IPS DF 6.9 (cell line): ENCODE data around the gene PDZD2.
"Not testable (repeated sequence)": the region's sequence is repeated elsewhere in the genome, so short reads cannot be mapped to it uniquely, and the experiment has no call there.

Source experiments
- DNase-seq: peaks from one replicate; pipeline ENCODE4 v3.0.0-alpha.2; 2013; ENCODE audit warnings: low read depth, low spot score
- H3K27ac ChIP-seq: one replicate; pipeline ENCODE4 v1.5.1; 2013; ENCODE audit warnings: low read length, control low read depth
- H3K27me3 ChIP-seq: 2 replicates; pipeline ENCODE4 v1.6.1; 2013; ENCODE audit warnings: mild to moderate bottlenecking, low read length; ENCODE audit not compliant: control insufficient read depth, insufficient read depth
- H3K36me3 ChIP-seq: 2 replicates; pipeline ENCODE4 v1.6.1; 2013; ENCODE audit warnings: low read length; ENCODE audit not compliant: control insufficient read depth, insufficient read depth
- H3K4me1 ChIP-seq: 2 replicates; pipeline ENCODE4 v1.6.1; 2013; ENCODE audit warnings: low read length; ENCODE audit not compliant: control insufficient read depth, insufficient read depth
- H3K4me3 ChIP-seq: 2 replicates; pipeline ENCODE4 v1.5.1; 2013; ENCODE audit warnings: mild to moderate bottlenecking, low read length
- H3K9me3 ChIP-seq: 2 replicates; pipeline ENCODE4 v1.6.1; 2013; ENCODE audit warnings: low read length, inconsistent platforms; ENCODE audit not compliant: control insufficient read depth, insufficient read depth
- WGBS: extraction: QIAGEN DNeasy Blood & Tissue Kit; methylation state at CpG from one replicate; pipeline ENCODE4 v1.1.7; 2013; ENCODE audit warnings: mixed read lengths, missing lambda C conversion rate; ENCODE audit not compliant: insufficient read length, insufficient coverage; 5-methylcytosine and 5-hydroxymethylcytosine counted together

PDZD2 gene

GRCh38 chr5:31682025-31682424, 43.1 kb downstream of the PDZD2 start:
- H3K36me3 ChIP-seq: no peaks in the 10 kb centered on the region
- no peak overlapping the region for H3K27ac ChIP-seq
- H3K4me3 ChIP-seq: no peak overlapping the region
- H3K9me3 ChIP-seq: no peaks in the 10 kb centered on the region
- H3K27me3 ChIP-seq: no peaks in the 10 kb centered on the region
- peaks cover 2% of the 10 kb centered on the region; the same call in 1 of the 2 replicates for H3K4me1 ChIP-seq
- WGBS: no CpG with 5 or more reads among the region's 11 CpGs
- no peak for DNase-seq

DNA sequence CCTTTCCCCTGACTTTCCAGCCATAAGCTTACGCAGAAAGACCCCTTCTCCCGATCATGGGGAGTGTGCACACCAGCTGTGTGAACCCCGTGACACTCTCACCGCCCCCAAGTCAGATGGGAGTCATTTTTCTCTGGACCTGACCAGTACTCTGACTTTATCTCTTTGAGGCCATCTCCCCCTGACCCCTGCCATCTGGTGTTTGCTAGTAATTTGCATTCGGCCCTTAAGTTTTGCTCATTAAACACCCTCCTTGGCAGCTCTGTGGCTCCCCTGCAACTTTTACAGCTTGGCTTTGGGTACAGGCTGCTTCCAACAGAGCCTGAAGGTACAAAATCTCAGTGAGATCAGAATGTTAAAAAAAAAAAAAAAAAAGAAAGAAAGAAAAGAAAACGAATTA, 43.9 kb downstream of the PDZD2 start:
- Histone ChIP-seq H3K36me3 (no peaks in the 10 kb centered on the region), H3K4me3 (no peak overlapping the region), H3K27me3 (no peaks in the 10 kb centered on the region), H3K27ac (no peak overlapping the region), H3K4me1 (peaks cover 2% of the 10 kb centered on the region; the same call in 1 of the 2 replicates), H3K9me3 (no peaks in the 10 kb centered on the region)
- no CpG with 5 or more reads among the region's 6 CpGs for WGBS
- DNase-seq: no peak

DNA sequence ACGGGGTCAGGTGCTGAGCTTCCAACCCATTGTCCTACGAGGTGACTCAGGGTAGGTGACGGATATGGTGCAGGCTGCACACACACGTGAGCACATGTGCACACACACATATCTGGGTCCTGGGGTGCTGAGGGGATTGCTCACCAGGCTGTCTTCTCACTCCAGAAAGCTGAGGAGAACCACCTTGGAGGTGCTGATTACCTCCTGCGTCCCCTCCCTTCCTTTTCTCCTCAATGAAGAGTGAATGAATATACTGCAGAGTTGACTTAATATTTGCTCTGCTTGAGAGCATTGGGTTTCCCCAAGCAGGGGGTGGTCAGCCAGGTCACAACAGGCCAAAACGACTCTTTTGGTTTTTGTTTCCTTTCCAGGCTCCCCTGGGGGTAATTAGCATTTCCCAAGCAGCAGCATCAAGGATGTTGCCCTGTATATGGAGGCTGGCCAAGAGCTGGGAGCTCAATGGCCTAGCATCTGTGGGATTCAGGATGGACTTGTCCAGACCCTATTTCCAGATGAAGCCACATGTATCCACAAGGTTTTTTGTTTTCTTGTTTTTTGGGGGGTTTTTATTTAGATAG, 49.7 kb downstream of the PDZD2 start:
- no CpG with 5 or more reads among the region's 6 CpGs for WGBS
- Histone ChIP-seq H3K9me3 (no peaks in the 10 kb centered on the region), H3K4me3 (no peak overlapping the region), H3K4me1 (peaks cover 4% of the 10 kb centered on the region; the same call in 1 of the 2 replicates), H3K27me3 (no peaks in the 10 kb centered on the region), H3K27ac (no peak overlapping the region), H3K36me3 (no peaks in the 10 kb centered on the region)
- no peak for DNase-seq

GRCh38 chr5:31691408-31691807, 52.5 kb downstream of the PDZD2 start:
- not testable (repeated sequence) for H3K27me3 ChIP-seq, H3K4me1 ChIP-seq, H3K9me3 ChIP-seq, H3K36me3 ChIP-seq, H3K27ac ChIP-seq, H3K4me3 ChIP-seq, DNase-seq
- no CpG with 5 or more reads among the region's 6 CpGs for WGBS

GRCh38 chr5:31692561-31693221, 53.8 kb downstream of the PDZD2 start:
- no peaks in the 10 kb centered on the region for H3K9me3 ChIP-seq
- no peak overlapping the region for H3K27ac ChIP-seq
- no peaks in the 10 kb centered on the region for H3K36me3 ChIP-seq
- no peaks in the 10 kb centered on the region for H3K27me3 ChIP-seq
- H3K4me3 ChIP-seq: no peak overlapping the region
- WGBS: no CpG with 5 or more reads among the region's 17 CpGs
- H3K4me1 ChIP-seq: peaks cover 4% of the 10 kb centered on the region; the same call in 1 of the 2 replicates
- no peak for DNase-seq

DNA sequence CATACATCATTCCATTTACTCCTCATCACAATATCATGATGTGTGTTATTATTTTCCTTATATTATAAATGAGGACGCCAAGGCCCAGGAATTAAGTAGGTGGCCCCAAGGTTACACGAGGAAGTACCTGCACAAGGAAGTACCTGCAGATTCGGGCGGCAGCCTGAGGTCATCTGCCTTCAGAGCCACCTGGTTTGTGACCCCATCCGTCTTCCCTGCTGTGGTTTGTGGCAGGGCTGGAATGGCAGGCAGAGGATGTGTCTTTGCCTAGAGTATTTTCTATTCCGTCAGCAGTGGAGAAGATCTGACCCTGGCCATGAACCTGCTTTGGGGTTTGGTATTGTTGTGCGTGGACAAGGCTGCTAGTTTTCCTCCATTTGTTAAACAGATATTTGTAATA, 59.7 kb downstream of the PDZD2 start:
- no peak for DNase-seq
- Histone ChIP-seq H3K27ac (no peak overlapping the region), H3K4me1 (peaks cover 2% of the 10 kb centered on the region; the same call in 1 of the 2 replicates), H3K36me3 (no peaks in the 10 kb centered on the region), H3K27me3 (no peaks in the 10 kb centered on the region), H3K9me3 (no peaks in the 10 kb centered on the region), H3K4me3 (no peak overlapping the region)
- WGBS: no CpG with 5 or more reads among the region's 7 CpGs

DNA sequence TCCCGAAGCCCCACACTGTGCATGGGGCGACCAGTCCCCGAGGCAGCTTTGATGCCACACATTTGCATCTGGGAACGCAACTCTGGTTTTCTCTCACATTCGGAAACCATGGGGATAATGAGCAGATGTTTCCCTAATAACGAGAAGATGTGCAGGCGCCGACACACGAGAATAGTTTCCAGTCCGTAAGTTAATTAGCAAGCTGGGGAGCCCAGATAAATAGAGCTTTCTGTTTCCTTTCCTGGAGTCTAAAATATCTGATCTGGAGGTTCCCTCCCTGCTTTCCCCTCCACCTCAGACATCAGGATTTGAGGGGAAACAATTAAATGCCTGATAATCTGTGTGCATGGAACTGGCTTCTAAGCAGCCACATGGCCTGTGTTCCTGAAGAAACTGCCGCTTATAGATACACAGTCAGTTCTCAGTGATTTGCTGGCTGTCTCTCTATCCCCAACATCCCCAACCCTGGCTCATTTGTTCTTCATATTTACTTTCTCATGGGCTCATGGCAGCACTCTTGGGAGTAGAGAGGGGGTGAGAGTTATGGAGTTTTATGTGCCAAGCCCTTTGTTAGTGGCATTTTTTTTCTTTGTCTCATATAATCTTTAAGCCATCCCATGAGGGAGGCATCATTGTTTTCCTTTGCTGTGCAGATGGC, 62.8 kb downstream of the PDZD2 start:
- Histone ChIP-seq H3K9me3 (no peaks in the 10 kb centered on the region), H3K27ac (no peak overlapping the region), H3K27me3 (no peaks in the 10 kb centered on the region), H3K4me1 (peaks cover 3% of the 10 kb centered on the region; the same call in 1 of the 2 replicates), H3K36me3 (no peaks in the 10 kb centered on the region), H3K4me3 (no peak overlapping the region)
- no peak for DNase-seq
- WGBS: no CpG with 5 or more reads among the region's 11 CpGs

- peaks cover 3% of the 10 kb centered on the region; the same call in 1 of the 2 replicates for H3K4me1 ChIP-seq
- WGBS: no CpG with 5 or more reads among the region's 2 CpGs
- no peaks in the 10 kb centered on the region for H3K36me3 ChIP-seq
- H3K4me3 ChIP-seq: no peak overlapping the region
- DNase-seq: no peak
- no peak overlapping the region for H3K27ac ChIP-seq
- no peaks in the 10 kb centered on the region for H3K27me3 ChIP-seq
- H3K9me3 ChIP-seq: no peaks in the 10 kb centered on the region
These were observed 63.8 kb downstream of the PDZD2 start for GRCh38 chr5:31702712-31703111.

- WGBS: no CpG with 5 or more reads among the region's 1 CpG
- DNase-seq: no peak
- no peak overlapping the region for H3K4me3 ChIP-seq
- H3K27me3 ChIP-seq: no peaks in the 10 kb centered on the region
- no peak overlapping the region for H3K27ac ChIP-seq
- peaks cover 3% of the 10 kb centered on the region; the same call in 1 of the 2 replicates for H3K4me1 ChIP-seq
- no peaks in the 10 kb centered on the region for H3K9me3 ChIP-seq
- no peaks in the 10 kb centered on the region for H3K36me3 ChIP-seq
These were observed 64.8 kb downstream of the PDZD2 start for GRCh38 chr5:31703757-31704156.

DNA sequence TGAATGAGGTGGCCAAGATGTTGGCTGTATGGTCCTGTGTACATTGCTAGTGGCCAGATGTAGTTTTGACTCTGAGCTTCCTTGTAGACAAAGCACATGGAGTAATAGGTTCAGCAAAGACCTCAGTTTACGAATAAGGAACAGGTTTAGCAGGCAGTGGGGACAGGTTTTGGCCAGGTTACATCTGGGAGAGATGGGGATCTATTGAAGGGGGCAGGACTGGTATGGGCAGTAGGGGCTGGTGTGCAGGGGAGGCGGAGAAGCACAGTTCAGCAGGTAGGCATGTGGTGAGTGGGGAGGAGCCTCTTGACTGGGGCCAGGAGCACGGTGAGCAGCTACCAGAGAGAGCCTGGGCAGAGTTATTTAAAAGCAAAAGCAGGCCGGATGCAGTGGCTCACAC, 67.3 kb downstream of the PDZD2 start:
- H3K36me3 ChIP-seq: no peaks in the 10 kb centered on the region
- no peak overlapping the region for H3K27ac ChIP-seq
- H3K9me3 ChIP-seq: no peaks in the 10 kb centered on the region
- H3K4me1 ChIP-seq: peaks cover 3% of the 10 kb centered on the region; the same call in 1 of the 2 replicates
- H3K27me3 ChIP-seq: no peaks in the 10 kb centered on the region
- H3K4me3 ChIP-seq: no peak overlapping the region
- DNase-seq: no peak
- no CpG with 5 or more reads among the region's 4 CpGs for WGBS
